Endodermal cell (in vitro differentiated cells): ENCODE data around the gene RRAS. TPM values are rescaled to one million over a fixed set of nuclear protein-coding genes. Genes with fewer than 3 reads are reported as not detected.

Source experiments
- DNase-seq: peaks from one replicate; pipeline ENCODE4 v3.0.0-alpha.2; 2017
- H3K27ac ChIP-seq: 2 replicates; pipeline ENCODE4 v1.5.1; 2013; ENCODE audit warnings: mild to moderate bottlenecking, low read depth, low read length, moderate library complexity
- H3K27me3 ChIP-seq: 2 replicates; pipeline ENCODE4 v1.6.1; 2013; ENCODE audit warnings: mild to moderate bottlenecking, low read length, moderate library complexity; ENCODE audit not compliant: insufficient read depth, control insufficient read depth, poor library complexity, severe bottlenecking
- H3K36me3 ChIP-seq: 2 replicates; pipeline ENCODE4 v1.7.0; 2013; ENCODE audit warnings: mild to moderate bottlenecking, low read length, moderate library complexity; ENCODE audit not compliant: control insufficient read depth, insufficient read depth
- H3K4me1 ChIP-seq: one replicate; pipeline ENCODE4 v1.7.0; 2013; ENCODE audit warnings: low read length; ENCODE audit not compliant: control insufficient read depth, insufficient read depth
- H3K4me3 ChIP-seq: 2 replicates; pipeline ENCODE4 v1.5.1; 2013; ENCODE audit warnings: mild to moderate bottlenecking, low read length, moderate library complexity
- H3K9ac ChIP-seq: 2 replicates; pipeline ENCODE4 v1.6.1; 2013; ENCODE audit warnings: mild to moderate bottlenecking, low read length, moderate library complexity; ENCODE audit not compliant: poor library complexity, severe bottlenecking; ENCODE audit errors: extremely low read depth
- H3K9me3 ChIP-seq: 2 replicates; pipeline ENCODE4 v1.6.1; 2013; ENCODE audit warnings: mild to moderate bottlenecking, low read length, moderate library complexity; ENCODE audit not compliant: control insufficient read depth
- H3K27ac Mint-ChIP-seq: 2 replicates; pipeline ENCODE4 v1.8.0; 2020; ENCODE audit warnings: mixed read lengths
- H3K27me3 Mint-ChIP-seq: 2 replicates; pipeline ENCODE4 v1.8.0; 2021; ENCODE audit warnings: mild to moderate bottlenecking, mixed read lengths; ENCODE audit not compliant: insufficient read depth
- H3K36me3 Mint-ChIP-seq: 2 replicates; pipeline ENCODE4 v1.8.0; 2020; ENCODE audit warnings: low read depth, mixed read lengths
- H3K4me1 Mint-ChIP-seq: 2 replicates; pipeline ENCODE4 v1.8.0; 2020; ENCODE audit warnings: mixed read lengths
- H3K4me3 Mint-ChIP-seq: 2 replicates; pipeline ENCODE4 v1.8.0; 2020; ENCODE audit warnings: mild to moderate bottlenecking, moderate library complexity, mixed read lengths
- H3K9me3 Mint-ChIP-seq: 2 replicates; pipeline ENCODE4 v1.8.0; 2020; ENCODE audit warnings: mild to moderate bottlenecking, mixed read lengths
- WGBS, 2 experiments: methylation state at CpG; one replicate each; pipeline versions ENCODE4 v1.1.5 to v1.1.7; 2013; ENCODE audit warnings: missing lambda C conversion rate in 2 of 2, mixed read lengths in 1 of 2; ENCODE audit not compliant: insufficient coverage in 1 of 2, insufficient read length in 1 of 2; 5-methylcytosine and 5-hydroxymethylcytosine counted together
- total RNA-seq, 2 donors: library from RNA; stranded (reverse); fragmentation: NEBNext Ultra II Directional in 1 of 2; extraction: Animal tissue kit (Norgen Biotek cat#: 25700) in 1 of 2; gene quantifications; 2 replicates in 1 of 2; 3 replicates in 1 of 2; pipeline ENCODE4 v1.2.1, GENCODE V29; 2021
- TF ChIP-seq, protein P1 (sequence below): fragments of 200-600 bp; sonication (generic); conservative IDR thresholded peaks from 2 replicates; pipeline ENCODE4 v1.5.0; 2021; ENCODE audit warnings: antibody characterized with exemption, mild to moderate bottlenecking

The RRAS gene
- total RNA-seq, 2 donors from 2014 or later: 5.8 to 7.3 TPM

DNA sequence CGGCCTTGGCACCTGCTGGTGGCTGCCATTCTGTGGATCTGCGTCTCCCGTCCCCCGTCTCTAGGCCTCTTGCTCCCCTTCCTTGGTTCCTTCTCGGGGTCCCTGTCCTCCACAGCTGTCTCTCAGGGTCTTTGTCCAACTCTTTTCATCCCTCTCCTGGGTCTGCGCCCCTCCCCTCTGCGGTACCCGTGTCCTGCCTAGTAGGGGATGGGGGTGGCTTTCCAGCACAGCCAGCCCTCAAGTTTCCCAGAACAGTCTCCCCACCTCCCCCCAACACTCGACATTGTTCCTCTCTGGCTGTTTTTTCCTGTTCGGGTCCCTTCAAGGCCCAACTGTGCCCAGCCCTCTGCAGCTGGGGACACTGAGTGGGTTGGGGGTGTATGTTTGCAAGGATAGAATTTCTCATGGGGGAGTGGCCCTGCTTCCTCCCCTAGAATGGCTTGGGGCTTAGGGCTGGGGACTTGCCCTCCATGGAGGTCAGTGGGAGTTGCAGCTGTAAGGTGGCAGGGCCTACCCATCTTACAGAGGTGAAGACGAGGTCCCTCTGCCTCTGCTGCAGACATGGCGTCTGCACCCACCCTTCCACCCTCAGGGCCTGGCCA is 48.7 kb upstream of the RRAS start:
- H3K27ac Mint-ChIP-seq: peak overlapping the region; percentile 45
- DNase-seq: no peak
- Histone ChIP-seq H3K9me3 (no peaks in the 10 kb centered on the region), H3K4me3 (no peak overlapping the region), H3K36me3 (peaks cover 32% of the 10 kb centered on the region), H3K4me1 (no peaks in the 10 kb centered on the region), H3K9ac (no peak overlapping the region), H3K27me3 (no peaks in the 10 kb centered on the region), H3K27ac (no peak overlapping the region)
- TF ChIP-seq, protein P1, sequence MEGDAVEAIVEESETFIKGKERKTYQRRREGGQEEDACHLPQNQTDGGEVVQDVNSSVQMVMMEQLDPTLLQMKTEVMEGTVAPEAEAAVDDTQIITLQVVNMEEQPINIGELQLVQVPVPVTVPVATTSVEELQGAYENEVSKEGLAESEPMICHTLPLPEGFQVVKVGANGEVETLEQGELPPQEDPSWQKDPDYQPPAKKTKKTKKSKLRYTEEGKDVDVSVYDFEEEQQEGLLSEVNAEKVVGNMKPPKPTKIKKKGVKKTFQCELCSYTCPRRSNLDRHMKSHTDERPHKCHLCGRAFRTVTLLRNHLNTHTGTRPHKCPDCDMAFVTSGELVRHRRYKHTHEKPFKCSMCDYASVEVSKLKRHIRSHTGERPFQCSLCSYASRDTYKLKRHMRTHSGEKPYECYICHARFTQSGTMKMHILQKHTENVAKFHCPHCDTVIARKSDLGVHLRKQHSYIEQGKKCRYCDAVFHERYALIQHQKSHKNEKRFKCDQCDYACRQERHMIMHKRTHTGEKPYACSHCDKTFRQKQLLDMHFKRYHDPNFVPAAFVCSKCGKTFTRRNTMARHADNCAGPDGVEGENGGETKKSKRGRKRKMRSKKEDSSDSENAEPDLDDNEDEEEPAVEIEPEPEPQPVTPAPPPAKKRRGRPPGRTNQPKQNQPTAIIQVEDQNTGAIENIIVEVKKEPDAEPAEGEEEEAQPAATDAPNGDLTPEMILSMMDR: no peak
- no peaks in the 10 kb centered on the region for H3K9me3 Mint-ChIP-seq
- H3K4me1 Mint-ChIP-seq: peaks cover 13% of the 10 kb centered on the region
- no peak overlapping the region for H3K4me3 Mint-ChIP-seq
- no peaks in the 10 kb centered on the region for H3K27me3 Mint-ChIP-seq
- H3K36me3 Mint-ChIP-seq: peaks cover 36% of the 10 kb centered on the region
- 96 to 100% methylated on average over 2 to 12 of the region's 12 CpGs for WGBS, 2 experiments

- WGBS, 2 experiments: 91 to 95% methylated on average over 10 to 26 of the region's 26 CpGs
- Mint-ChIP-seq H3K4me3 (no peak overlapping the region), H3K27ac (no peak overlapping the region), H3K36me3 (peaks cover 42% of the 10 kb centered on the region), H3K9me3 (no peaks in the 10 kb centered on the region), H3K27me3 (no peaks in the 10 kb centered on the region), H3K4me1 (peaks cover 13% of the 10 kb centered on the region)
- no peak overlapping the region for H3K9ac ChIP-seq
- H3K36me3 ChIP-seq: peaks cover 39% of the 10 kb centered on the region
- H3K4me1 ChIP-seq: no peaks in the 10 kb centered on the region
- H3K9me3 ChIP-seq: no peaks in the 10 kb centered on the region
- H3K4me3 ChIP-seq: no peak overlapping the region
- DNase-seq: no peak
- TF ChIP-seq, protein P1: no peak
- H3K27ac ChIP-seq: peak overlapping the region; percentile 55
- H3K27me3 ChIP-seq: no peaks in the 10 kb centered on the region
Measured at GRCh38 chr19:49687566-49688316, 47.8 kb upstream of the RRAS start.

GRCh38 chr19:49687150-49687549 is 47.2 kb upstream of the RRAS start:
- TF ChIP-seq, protein P1: no peak
- peaks cover 13% of the 10 kb centered on the region for H3K4me1 Mint-ChIP-seq
- H3K27ac ChIP-seq: no peak overlapping the region
- no peaks in the 10 kb centered on the region for H3K9me3 Mint-ChIP-seq
- H3K27ac Mint-ChIP-seq: no peak overlapping the region
- peaks cover 47% of the 10 kb centered on the region for H3K36me3 Mint-ChIP-seq
- no peak overlapping the region for H3K9ac ChIP-seq
- no peak overlapping the region for H3K4me3 ChIP-seq
- H3K9me3 ChIP-seq: no peaks in the 10 kb centered on the region
- H3K4me1 ChIP-seq: no peaks in the 10 kb centered on the region
- H3K36me3 ChIP-seq: peaks cover 45% of the 10 kb centered on the region
- 84 to 91% methylated on average over 4 to 12 of the region's 12 CpGs for WGBS, 2 experiments
- H3K4me3 Mint-ChIP-seq: no peak overlapping the region
- DNase-seq: no peak
- H3K27me3 ChIP-seq: no peaks in the 10 kb centered on the region
- H3K27me3 Mint-ChIP-seq: no peaks in the 10 kb centered on the region
